HG03108 (cell line): Measurements from ENCODE around the gene OSBPL3.
A peak's percentile ranks its signal among the peaks of the same experiment; 100 is the strongest.

Source experiments
- ATAC-seq: cut with Tn5 transposase; IDR thresholded peaks from one replicate; pipeline ENCODE4 v1.9.1; 2021; ENCODE audit warnings: moderate library complexity; ENCODE audit not compliant: unreplicated experiment

The OSBPL3 gene

GRCh38 chr7:24769014-24769830 lies 210.8 kb downstream of the OSBPL3 start:
- no peak for ATAC-seq

- ATAC-seq = no peak
Observed at GRCh38 chr7:24767878-24768569, 212.0 kb downstream of the OSBPL3 start.

- ATAC-seq = no peak
Observed at GRCh38 chr7:24764972-24765744, 214.8 kb downstream of the OSBPL3 start.

GRCh38 chr7:24764011-24764410 lies 216.0 kb downstream of the OSBPL3 start:
- no peak for ATAC-seq

- ATAC-seq = no peak
Observed at GRCh38 chr7:24763303-24763901, 216.6 kb downstream of the OSBPL3 start.

- ATAC-seq = no peak
Observed at GRCh38 chr7:24762771-24763170, 217.2 kb downstream of the OSBPL3 start.

GRCh38 chr7:24760968-24761367 lies 219.0 kb downstream of the OSBPL3 start:
- no peak for ATAC-seq

- ATAC-seq = peak; percentile 51
Observed at GRCh38 chr7:24757353-24758275, 222.4 kb downstream of the OSBPL3 start, which contains the start of gene GSDME. Gene GSDME (minus strand): TSS chr7:24757464. CDS start chr7:24749774, 7,690 bp downstream.

GRCh38 chr7:24756545-24757352 lies 223.2 kb downstream of the OSBPL3 start:
- ATAC-seq = peak; percentile 4

- peak; percentile 65 for ATAC-seq
Observed at GRCh38 chr7:24755541-24756407, 224.2 kb downstream of the OSBPL3 start.

GRCh38 chr7:24754906-24755506 lies 225.0 kb downstream of the OSBPL3 start:
- ATAC-seq = no peak

- ATAC-seq = no peak
Observed at GRCh38 chr7:24752073-24752800, 227.7 kb downstream of the OSBPL3 start.

GRCh38 chr7:24751484-24751883 lies 228.5 kb downstream of the OSBPL3 start:
- no peak for ATAC-seq

- ATAC-seq = no peak
Observed at GRCh38 chr7:24750441-24751055, 229.4 kb downstream of the OSBPL3 start.

GRCh38 chr7:24748521-24748920 lies 231.5 kb downstream of the OSBPL3 start:
- no peak for ATAC-seq
